Type B pancreatic cell (in vitro differentiated cells): ENCODE measurements around the gene S100A14. TPM values are rescaled to one million over a fixed set of nuclear protein-coding genes. Genes with fewer than 3 reads are reported as not detected.
A peak's percentile ranks its signal among the peaks of the same experiment; 100 is the strongest.

Experiments used
- DNase-seq: peaks from one replicate; pipeline ENCODE4 v3.0.0; 2021; ENCODE audit warnings: mixed read lengths; ENCODE audit not compliant: unreplicated experiment; ENCODE audit errors: extremely low spot score
- H3K27ac Mint-ChIP-seq: 2 replicates; pipeline ENCODE4 v1.8.0; 2021; ENCODE audit warnings: mild to moderate bottlenecking, mixed read lengths
- H3K27me3 Mint-ChIP-seq: 2 replicates; pipeline ENCODE4 v1.8.0; 2021; ENCODE audit warnings: mixed read lengths
- H3K36me3 Mint-ChIP-seq: 2 replicates; pipeline ENCODE4 v1.8.0; 2021; ENCODE audit warnings: mixed read lengths
- H3K4me1 Mint-ChIP-seq: one replicate; pipeline ENCODE4 v1.8.0; 2021; ENCODE audit warnings: mixed read lengths; ENCODE audit not compliant: unreplicated experiment
- H3K4me3 Mint-ChIP-seq: 2 replicates; pipeline ENCODE4 v1.8.0; 2021; ENCODE audit warnings: mild to moderate bottlenecking, mixed read lengths
- H3K9me3 Mint-ChIP-seq: 2 replicates; pipeline ENCODE4 v1.8.0; 2021; ENCODE audit warnings: mixed read lengths
- total RNA-seq: library from RNA; stranded (reverse); gene quantifications from 2 replicates; pipeline ENCODE4 v1.2.1, GENCODE V29; 2021; ENCODE audit warnings: low replicate concordance
- TF ChIP-seq, protein P1 (sequence below): fragments of 200-600 bp; sonication (generic); conservative IDR thresholded peaks from 2 replicates; pipeline ENCODE4 v1.5.0; 2021; ENCODE audit warnings: antibody characterized with exemption, mild to moderate bottlenecking

Gene S100A14
- total RNA-seq, 1 donor from 2014 or later = 139 TPM

DNA sequence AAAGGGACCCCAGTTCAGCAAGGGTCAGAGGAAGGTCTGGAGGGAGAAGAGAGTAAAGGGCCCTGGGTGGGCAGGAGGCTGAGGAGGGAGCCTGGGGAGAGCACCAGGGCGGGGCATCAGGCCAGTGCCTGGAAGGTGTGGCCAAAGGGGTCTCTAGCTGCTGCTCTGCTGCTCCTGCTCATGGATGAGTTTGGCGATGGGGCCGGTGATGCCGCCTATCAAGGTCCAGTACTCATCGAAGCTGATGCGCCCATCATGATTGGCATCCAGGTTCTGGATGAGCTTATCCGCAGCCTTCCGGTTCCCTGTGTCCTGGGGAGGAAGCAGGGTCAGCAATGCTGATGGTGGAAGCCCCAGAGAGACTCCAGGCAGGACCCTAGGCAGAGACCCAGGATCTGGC is 8.7 kb downstream of the S100A14 start:
- H3K27me3 Mint-ChIP-seq = no peaks in the 10 kb centered on the region
- H3K36me3 Mint-ChIP-seq = no peaks in the 10 kb centered on the region
- no peak overlapping the region for H3K4me3 Mint-ChIP-seq
- H3K9me3 Mint-ChIP-seq = no peaks in the 10 kb centered on the region
- TF ChIP-seq, protein P1, sequence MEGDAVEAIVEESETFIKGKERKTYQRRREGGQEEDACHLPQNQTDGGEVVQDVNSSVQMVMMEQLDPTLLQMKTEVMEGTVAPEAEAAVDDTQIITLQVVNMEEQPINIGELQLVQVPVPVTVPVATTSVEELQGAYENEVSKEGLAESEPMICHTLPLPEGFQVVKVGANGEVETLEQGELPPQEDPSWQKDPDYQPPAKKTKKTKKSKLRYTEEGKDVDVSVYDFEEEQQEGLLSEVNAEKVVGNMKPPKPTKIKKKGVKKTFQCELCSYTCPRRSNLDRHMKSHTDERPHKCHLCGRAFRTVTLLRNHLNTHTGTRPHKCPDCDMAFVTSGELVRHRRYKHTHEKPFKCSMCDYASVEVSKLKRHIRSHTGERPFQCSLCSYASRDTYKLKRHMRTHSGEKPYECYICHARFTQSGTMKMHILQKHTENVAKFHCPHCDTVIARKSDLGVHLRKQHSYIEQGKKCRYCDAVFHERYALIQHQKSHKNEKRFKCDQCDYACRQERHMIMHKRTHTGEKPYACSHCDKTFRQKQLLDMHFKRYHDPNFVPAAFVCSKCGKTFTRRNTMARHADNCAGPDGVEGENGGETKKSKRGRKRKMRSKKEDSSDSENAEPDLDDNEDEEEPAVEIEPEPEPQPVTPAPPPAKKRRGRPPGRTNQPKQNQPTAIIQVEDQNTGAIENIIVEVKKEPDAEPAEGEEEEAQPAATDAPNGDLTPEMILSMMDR = no peak
- H3K27ac Mint-ChIP-seq = peak overlapping the region; percentile 92
- no peak for DNase-seq
- H3K4me1 Mint-ChIP-seq = peaks cover 27% of the 10 kb centered on the region

- no peaks in the 10 kb centered on the region for H3K9me3 Mint-ChIP-seq
- no peak overlapping the region for H3K27ac Mint-ChIP-seq
- no peaks in the 10 kb centered on the region for H3K36me3 Mint-ChIP-seq
- H3K27me3 Mint-ChIP-seq = no peaks in the 10 kb centered on the region
- H3K4me1 Mint-ChIP-seq = peaks cover 18% of the 10 kb centered on the region
- no peak for DNase-seq
- TF ChIP-seq, protein P1 = no peak
- no peak overlapping the region for H3K4me3 Mint-ChIP-seq
These were observed 9.9 kb downstream of the S100A14 start for GRCh38 chr1:153606194-153606593.

DNA sequence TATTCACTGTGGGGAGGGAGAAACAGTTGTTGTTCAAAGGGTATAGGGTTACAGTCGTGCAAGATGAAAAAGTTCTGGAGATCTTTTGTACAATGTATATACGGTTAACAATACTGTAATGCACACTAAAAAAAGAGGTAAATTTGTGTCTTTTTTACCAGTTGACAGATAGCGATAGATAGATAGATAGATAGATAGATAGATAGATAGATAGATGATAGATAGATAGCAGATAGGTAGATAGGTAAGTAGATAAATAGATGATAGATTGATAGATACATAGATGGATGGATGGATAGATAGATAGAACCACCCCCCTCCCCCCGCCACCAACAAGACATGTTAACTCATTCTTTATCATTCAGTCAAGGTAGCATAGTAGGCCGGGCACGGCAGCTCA is 13.4 kb downstream of the S100A14 start:
- H3K27ac Mint-ChIP-seq = no peak overlapping the region
- H3K36me3 Mint-ChIP-seq = no peaks in the 10 kb centered on the region
- DNase-seq = no peak
- no peak overlapping the region for H3K4me3 Mint-ChIP-seq
- TF ChIP-seq, protein P1 = no peak
- H3K27me3 Mint-ChIP-seq = no peaks in the 10 kb centered on the region
- H3K4me1 Mint-ChIP-seq = no peaks in the 10 kb centered on the region
- H3K9me3 Mint-ChIP-seq = no peaks in the 10 kb centered on the region

- no peaks in the 10 kb centered on the region for H3K4me1 Mint-ChIP-seq
- no peak for DNase-seq
- H3K27me3 Mint-ChIP-seq = no peaks in the 10 kb centered on the region
- H3K27ac Mint-ChIP-seq = peak overlapping the region; percentile 26
- no peaks in the 10 kb centered on the region for H3K36me3 Mint-ChIP-seq
- no peaks in the 10 kb centered on the region for H3K9me3 Mint-ChIP-seq
- TF ChIP-seq, protein P1 = no peak
- no peak overlapping the region for H3K4me3 Mint-ChIP-seq
These were observed 16.3 kb downstream of the S100A14 start for GRCh38 chr1:153599847-153600246.

GRCh38 chr1:153598309-153599172 is 17.6 kb downstream of the S100A14 start:
- no peaks in the 10 kb centered on the region for H3K9me3 Mint-ChIP-seq
- TF ChIP-seq, protein P1 = no peak
- DNase-seq = no peak
- no peak overlapping the region for H3K4me3 Mint-ChIP-seq
- H3K4me1 Mint-ChIP-seq = no peaks in the 10 kb centered on the region
- H3K27ac Mint-ChIP-seq = peak overlapping the region; percentile 56
- no peaks in the 10 kb centered on the region for H3K36me3 Mint-ChIP-seq
- no peaks in the 10 kb centered on the region for H3K27me3 Mint-ChIP-seq
